K562 (cell line): ENCODE measurements around the gene SPRR2D. TPM values are rescaled to one million over a fixed set of nuclear protein-coding genes. Genes with fewer than 3 reads are reported as not detected.

Source experiments
- ATAC-seq: fragments of 200-7000 bp; cut with Tn5 transposase; 3 replicates; pipeline ENCODE4 v1.9.1; 2020; ENCODE audit warnings: moderate library complexity
- BruUV-seq: library from RNA; stranded (reverse); fragments of 400-500 nt; replicated peaks from 2 replicates; lab custom pipeline; 2021; lab: Mats Ljungman, UMichigan
- CTCF ChIA-PET: fragments of 300-600 bp; formaldehyde crosslinking; extraction: SDS; loops from one replicate; lab custom pipeline; 2021; ENCODE audit warnings: low intra/inter-chr PET ratio; lab: Yijun Ruan, JAX
- POLR2A ChIA-PET: fragments of 300-600, 350-650 bp; sonication (Branson Sonifier 250); formaldehyde crosslinking; extraction: SDS; loops from one replicate; lab custom pipeline; 2021; ENCODE audit warnings: antibody characterized with exemption, inconsistent platforms; lab: Yijun Ruan, JAX
- DNase-seq, 4 experiments: peaks; one replicate each; pipeline versions ENCODE4 v3.0.0 to v3.0.0-alpha.2; 2011 to 2018; ENCODE audit warnings: low spot score in 3 of 4, mixed read lengths in 3 of 4; ENCODE audit errors: extremely low read depth in 1 of 4
- FAIRE-seq: peaks from 2 replicates; lab custom pipeline; 2011; peaks lifted over from hg19 to GRCh38; lab: Jason Lieb, UNC
- H2AFZ ChIP-seq: 2 replicates; pipeline ENCODE4 v1.6.0; 2011; ENCODE audit warnings: low read depth, low read length, control low read depth, inconsistent platforms
- H3K27ac ChIP-seq: fragments of 200-600 bp; 3 replicates; pipeline ENCODE4 v1.8.0; 2011; ENCODE audit warnings: low read depth, mild to moderate bottlenecking, control low read depth, inconsistent platforms, low read length, moderate library complexity, mixed read lengths; ENCODE audit errors: extremely low read depth
- H3K27me3 ChIP-seq, 2 experiments: fragments of 300-600 bp in 1 of 2; 2 replicates in 1 of 2; 3 replicates in 1 of 2; pipeline versions ENCODE4 v1.6.0 to v1.8.0; 2011; ENCODE audit warnings: inconsistent platforms in 2 of 2, low read length in 2 of 2, mild to moderate bottlenecking in 1 of 2, mixed read lengths in 1 of 2, moderate library complexity in 1 of 2; ENCODE audit not compliant: control insufficient read depth in 2 of 2, insufficient read depth in 2 of 2
- H3K36me3 ChIP-seq: fragments of 300-600 bp; 3 replicates; pipeline ENCODE4 v1.8.0; 2011; ENCODE audit warnings: mild to moderate bottlenecking, low read length, inconsistent platforms; ENCODE audit not compliant: control insufficient read depth, insufficient read depth
- H3K4me1 ChIP-seq, 2 experiments: fragments of 200-600 bp in 1 of 2; replicated peaks in 1 of 2; 2 replicates in 1 of 2; 3 replicates in 1 of 2; pipeline versions ENCODE4 v1.5.1 to v1.8.0; 2011; ENCODE audit warnings: inconsistent platforms in 2 of 2, low read length in 2 of 2, mild to moderate bottlenecking in 1 of 2, mixed read lengths in 1 of 2, moderate library complexity in 1 of 2; ENCODE audit not compliant: control insufficient read depth in 2 of 2, insufficient read depth in 2 of 2
- H3K4me2 ChIP-seq: 2 replicates; pipeline ENCODE4 v1.6.1; 2011; ENCODE audit warnings: low read length, control low read depth, inconsistent platforms, mixed read lengths; ENCODE audit not compliant: insufficient read depth
- H3K4me3 ChIP-seq: fragments of 200-600 bp; sonication (generic), shearing (Covaris generic); 2 replicates; pipeline ENCODE4 v1.5.1; 2016; ENCODE audit warnings: control low read depth, inconsistent platforms
- H3K79me2 ChIP-seq: fragments of 200-600 bp; 3 replicates; pipeline ENCODE4 v1.8.0; 2011; ENCODE audit warnings: low read length, inconsistent platforms; ENCODE audit not compliant: control insufficient read depth, insufficient read depth
- H3K9ac ChIP-seq, 2 experiments: 2 replicates each; pipeline versions ENCODE4 v1.6.0 to v1.6.1; 2011; ENCODE audit warnings: low read depth in 2 of 2, low read length in 2 of 2, control low read depth in 1 of 2, inconsistent platforms in 1 of 2, mild to moderate bottlenecking in 1 of 2, mixed read lengths in 1 of 2; ENCODE audit not compliant: insufficient read depth in 1 of 2
- H3K9me1 ChIP-seq: one replicate; pipeline ENCODE4 v1.6.0; 2011; ENCODE audit warnings: inconsistent platforms, mild to moderate bottlenecking, low read length, moderate library complexity; ENCODE audit not compliant: control insufficient read depth, insufficient read depth
- H3K9me3 ChIP-seq: replicated peaks from 2 replicates; pipeline ENCODE4 v1.5.1; 2011; ENCODE audit warnings: low read depth, low read length, inconsistent platforms; ENCODE audit not compliant: control insufficient read depth, insufficient read depth
- H4K20me1 ChIP-seq: replicated peaks from 2 replicates; pipeline ENCODE4 v1.6.1; 2011; ENCODE audit warnings: low read length, inconsistent platforms, mixed read lengths; ENCODE audit not compliant: control insufficient read depth, insufficient read depth
- ARHGAP35 ChIP-seq: fragments of 450-650 bp; IDR thresholded peaks from 2 replicates; pipeline ENCODE4 v1.6.1; 2018; ENCODE audit not compliant: partially characterized antibody
- FOXK1 ChIP-seq: sonication (generic); formaldehyde crosslinking; IDR thresholded peaks from 2 replicates; pipeline ENCODE4 v1.8.0; 2022; ENCODE audit warnings: missing genetic modification reagents, mild to moderate bottlenecking, borderline replicate concordance
- HOXB6 ChIP-seq: fragments of 250-450 bp; sonication (Bioruptor Pico); IDR thresholded peaks from 2 replicates; pipeline ENCODE4 v1.5.1; 2022; ENCODE audit warnings: mild to moderate bottlenecking, borderline replicate concordance
- IFI16 ChIP-seq: fragments of 250-450 bp; sonication (Bioruptor Pico); IDR thresholded peaks from 2 replicates; pipeline ENCODE4 v2.1.2; 2022; ENCODE audit warnings: mild to moderate bottlenecking, inconsistent platforms
- MAX ChIP-seq: sonication (generic); formaldehyde crosslinking; IDR thresholded peaks from 2 replicates; pipeline ENCODE4 v1.9.0; 2022; ENCODE audit warnings: mild to moderate bottlenecking, missing genetic modification reagents
- POLR2AphosphoS2 ChIP-seq: IDR thresholded peaks from 2 replicates; pipeline ENCODE4 v1.6.1; 2012; ENCODE audit warnings: low read length, improper control_type of control experiment
- RBM17 ChIP-seq: fragments of 200-400 bp; formaldehyde crosslinking; IDR thresholded peaks from 2 replicates; pipeline ENCODE4 v1.6.1; 2017; ENCODE audit warnings: low read depth, mild to moderate bottlenecking, low read length, borderline replicate concordance
- SIN3B ChIP-seq: fragments of 450-650 bp; IDR thresholded peaks from 2 replicates; pipeline ENCODE4 v1.6.1; 2017; ENCODE audit warnings: low read depth, mild to moderate bottlenecking, moderate library complexity
- SRSF1 ChIP-seq: fragments of 200-400 bp; formaldehyde crosslinking; IDR thresholded peaks from 2 replicates; pipeline ENCODE4 v1.6.1; 2017; ENCODE audit warnings: mild to moderate bottlenecking, low read depth, low read length, moderate library complexity
- VEZF1 ChIP-seq: fragments of 200-800 bp; sonication (Bioruptor generic); IDR thresholded peaks from 2 replicates; pipeline ENCODE4 v1.6.1; 2017; ENCODE audit warnings: missing genetic modification characterization, missing compliant biosample characterization
- YBX1 ChIP-seq: fragments of 450-650 bp; IDR thresholded peaks from 2 replicates; pipeline ENCODE4 v1.7.1; 2016; ENCODE audit warnings: mild to moderate bottlenecking
- ZBTB26 ChIP-seq: fragments of 450-650 bp; formaldehyde crosslinking; IDR thresholded peaks from 2 replicates; pipeline ENCODE4 v1.4.0; 2022; ENCODE audit warnings: missing genetic modification characterization
- ZKSCAN8 ChIP-seq: fragments of 200-800 bp; sonication (Bioruptor generic); IDR thresholded peaks from 2 replicates; pipeline ENCODE4 v1.6.1; 2016; ENCODE audit warnings: missing genetic modification characterization, missing compliant biosample characterization
- ZNF212 ChIP-seq: fragments of 450-650 bp; formaldehyde crosslinking; IDR thresholded peaks from 2 replicates; pipeline ENCODE4 v1.4.0; 2020; ENCODE audit warnings: mild to moderate bottlenecking
- ZNF431 ChIP-seq: sonication (generic); formaldehyde crosslinking; IDR thresholded peaks from 2 replicates; pipeline ENCODE4 v1.8.0; 2022; ENCODE audit warnings: mild to moderate bottlenecking, missing genetic modification reagents
- ZNF444 ChIP-seq: fragments of 250-450 bp; sonication (Bioruptor Pico); IDR thresholded peaks from 2 replicates; pipeline ENCODE4 v1.4.0; 2020; ENCODE audit warnings: mild to moderate bottlenecking, moderate library complexity
- WGBS: fragments of 100-300 bp; shearing (Covaris generic); methylation state at CpG from one replicate; pipeline ENCODE4 v1.1.6; 2016; ENCODE audit warnings: low coverage, mixed read lengths; ENCODE audit not compliant: insufficient coverage; ENCODE audit errors: missing lambda C conversion rate; 5-methylcytosine and 5-hydroxymethylcytosine counted together
- in situ Hi-C: fragments of 300-500 bp; cut with MboI; formaldehyde crosslinking; loops from 4 replicates; pipeline ENCODE4 v1.15.0; 2018; ENCODE audit warnings: inconsistent platforms, mixed read lengths
- intact Hi-C: fragments of 100-400 bp; cut with micrococcal nuclease; formaldehyde crosslinking; loops from 2 replicates; pipeline ENCODE4 v1.14.2; 2022
- polyA plus RNA-seq, 8 experiments: library from polyadenylated mRNA; depleted of rRNA in 4 of 8; stranded (reverse) in 5 of 8; unstranded in 3 of 8; fragments of >200 nt; fragmentation: Nextera tagmentation in 2 of 8; fragmentation: Illumina TruSeq in 1 of 8; extraction: Ambion mirVana in 2 of 8; extraction: Trizol in 1 of 8; gene quantifications; 2 replicates each; pipeline versions ENCODE4 v1.2.1 to v1.2.3, GENCODE V29; 2011 to 2014; ENCODE audit warnings: inconsistent platforms in 1 of 8, missing spikeins in 1 of 8
- total RNA-seq, 7 experiments: library from RNA; depleted of rRNA in 6 of 7; stranded (reverse); fragments of >200 nt in 6 of 7; fragmentation: Illumina TruSeq in 2 of 7; extraction: Trizol in 2 of 7; gene quantifications; 2 replicates each; pipeline versions ENCODE4 v1.2.1 to v1.2.3, GENCODE V29; 2011 to 2021; ENCODE audit warnings: low replicate concordance in 1 of 7

Gene SPRR2D
- total and polyA plus RNA-seq, 9 of the 15 experiments (the other 6 are each of a cell fraction or from before 2014, with no cell fraction given) = 0.91 to 5.1 (median 3.2) TPM; not detected in 1

- Histone ChIP-seq H3K36me3 (no peaks in the 10 kb centered on the region), H3K79me2 (no peaks in the 10 kb centered on the region), H3K9me3 (no peaks in the 10 kb centered on the region), H3K27ac (no peak overlapping the region), H2AFZ (no peak overlapping the region), H3K9ac (no peak overlapping the region), H3K27me3 (peaks cover 2 to 13% of the 10 kb centered on the region in 2 experiments; a peak in 2 of 5 replicates), H3K4me1 (no peaks in the 10 kb centered on the region), H3K4me3 (no peak overlapping the region), H4K20me1 (no peaks in the 10 kb centered on the region), H3K4me2 (no peak overlapping the region), H3K9me1 (no peaks in the 10 kb centered on the region)
- ChIA-PET POLR2A (no interaction called here), CTCF (no interaction called here)
- DNase-seq = no peak
- FAIRE-seq = no peak
- no peak for ATAC-seq
- intact Hi-C loops (no loop called here), in situ Hi-C loops (no loop called here)
- WGBS = 2% methylated on average over 6 of the region's 6 CpGs
- BruUV-seq = no TSS peak
- TF ChIP-seq VEZF1 (no peak), ZBTB26 (no peak)
These were observed 41.1 kb downstream of the SPRR2D start for GRCh38 chr1:152999818-153000217.

- CTCF ChIA-PET = no interaction called here
- intact Hi-C loops = no loop called here
- WGBS = 5% methylated on average over 4 of the region's 4 CpGs
- no peak for TF ChIP-seq ZNF212 (CRISPR knock-in tag)
- no peak for TF ChIP-seq FOXK1 (CRISPR knock-in tag)
- no peak for TF ChIP-seq ZNF431 (CRISPR knock-in tag)
- TF ChIP-seq POLR2AphosphoS2 = no peak
- no peak for TF ChIP-seq ZKSCAN8 (CRISPR knock-in tag)
- no peak for TF ChIP-seq IFI16 (CRISPR knock-in tag)
- no peak for TF ChIP-seq HOXB6 (CRISPR knock-in tag)
- TF ChIP-seq ZNF444 (CRISPR knock-in tag) = no peak
- TF ChIP-seq RBM17 = no peak
- no peak for TF ChIP-seq YBX1
- TF ChIP-seq MAX (CRISPR knock-in tag) = no peak
- TF ChIP-seq ARHGAP35 = no peak
- no peak for TF ChIP-seq SRSF1
- TF ChIP-seq SIN3B = no peak
These were observed 42.4 kb downstream of the SPRR2D start for GRCh38 chr1:152998476-152998875.

More at GRCh38 chr1:152998476-152998875, 42.4 kb downstream of the SPRR2D start:
- POLR2A ChIA-PET = interaction anchor here (0.7 kb wide), 1 partner anchor 13 kb away, joined by 3 read pairs; no protein-coding TSS in a partner anchor
- no peaks in the 10 kb centered on the region for H3K9me3 ChIP-seq
- H3K36me3 ChIP-seq = no peaks in the 10 kb centered on the region
- no peak overlapping the region for H3K4me3 ChIP-seq
- in situ Hi-C loops = no loop called here
- no TSS peak for BruUV-seq
- FAIRE-seq (no peak), DNase-seq (no peak), ATAC-seq (no peak)
- no peaks in the 10 kb centered on the region for H3K79me2 ChIP-seq
- no peak overlapping the region for H3K27ac ChIP-seq
- H4K20me1 ChIP-seq = no peaks in the 10 kb centered on the region
- no peak overlapping the region for H2AFZ ChIP-seq
- no peaks in the 10 kb centered on the region for H3K4me1 ChIP-seq
- no peak overlapping the region for H3K4me2 ChIP-seq
- no peak overlapping the region for H3K9ac ChIP-seq
- no peaks in the 10 kb centered on the region for H3K9me1 ChIP-seq
- H3K27me3 ChIP-seq = peaks cover 2 to 13% of the 10 kb centered on the region in 2 experiments; a peak in 2 of 5 replicates
